Retinal pigment epithelial cell (primary cell): ENCODE results near the gene ITPKA.

Source experiments
- DNase-seq: peaks from one replicate; pipeline ENCODE4 v3.0.0-alpha.2; 2010; ENCODE audit warnings: low read depth
- H3K4me3 ChIP-seq: 2 replicates; pipeline ENCODE4 v1.5.1; 2011; ENCODE audit warnings: mild to moderate bottlenecking, low read length, control low read depth, moderate library complexity
- TF ChIP-seq, protein P1 (sequence below): conservative IDR thresholded peaks from 2 replicates; pipeline ENCODE4 v1.5.1; 2011; ENCODE audit warnings: low read depth, low read length, control low read depth, inconsistent platforms

ITPKA gene

DNA sequence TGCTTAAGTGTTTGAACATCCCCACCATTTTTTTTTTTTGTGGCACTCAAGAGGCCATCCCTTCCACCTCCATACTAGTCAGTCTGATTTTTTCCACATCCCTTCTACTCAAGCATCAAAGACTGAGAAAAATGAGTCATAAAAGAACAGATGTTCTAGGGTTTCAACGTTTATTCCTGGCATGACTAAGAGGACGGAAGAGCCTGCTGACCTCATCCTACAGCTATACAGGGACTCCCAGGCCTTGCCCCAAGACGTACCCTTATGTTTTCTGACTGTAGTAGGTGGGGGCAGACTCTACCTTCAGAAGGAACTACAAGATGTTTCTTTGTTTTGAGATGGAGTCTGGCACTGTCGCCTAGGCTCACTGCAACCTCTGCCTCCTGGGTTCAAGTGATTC, 3.3 kb upstream of the ITPKA start:
- no peak overlapping the region for H3K4me3 ChIP-seq
- TF ChIP-seq, protein P1, sequence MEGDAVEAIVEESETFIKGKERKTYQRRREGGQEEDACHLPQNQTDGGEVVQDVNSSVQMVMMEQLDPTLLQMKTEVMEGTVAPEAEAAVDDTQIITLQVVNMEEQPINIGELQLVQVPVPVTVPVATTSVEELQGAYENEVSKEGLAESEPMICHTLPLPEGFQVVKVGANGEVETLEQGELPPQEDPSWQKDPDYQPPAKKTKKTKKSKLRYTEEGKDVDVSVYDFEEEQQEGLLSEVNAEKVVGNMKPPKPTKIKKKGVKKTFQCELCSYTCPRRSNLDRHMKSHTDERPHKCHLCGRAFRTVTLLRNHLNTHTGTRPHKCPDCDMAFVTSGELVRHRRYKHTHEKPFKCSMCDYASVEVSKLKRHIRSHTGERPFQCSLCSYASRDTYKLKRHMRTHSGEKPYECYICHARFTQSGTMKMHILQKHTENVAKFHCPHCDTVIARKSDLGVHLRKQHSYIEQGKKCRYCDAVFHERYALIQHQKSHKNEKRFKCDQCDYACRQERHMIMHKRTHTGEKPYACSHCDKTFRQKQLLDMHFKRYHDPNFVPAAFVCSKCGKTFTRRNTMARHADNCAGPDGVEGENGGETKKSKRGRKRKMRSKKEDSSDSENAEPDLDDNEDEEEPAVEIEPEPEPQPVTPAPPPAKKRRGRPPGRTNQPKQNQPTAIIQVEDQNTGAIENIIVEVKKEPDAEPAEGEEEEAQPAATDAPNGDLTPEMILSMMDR, result no peak
- peak; percentile 23 for DNase-seq

DNA sequence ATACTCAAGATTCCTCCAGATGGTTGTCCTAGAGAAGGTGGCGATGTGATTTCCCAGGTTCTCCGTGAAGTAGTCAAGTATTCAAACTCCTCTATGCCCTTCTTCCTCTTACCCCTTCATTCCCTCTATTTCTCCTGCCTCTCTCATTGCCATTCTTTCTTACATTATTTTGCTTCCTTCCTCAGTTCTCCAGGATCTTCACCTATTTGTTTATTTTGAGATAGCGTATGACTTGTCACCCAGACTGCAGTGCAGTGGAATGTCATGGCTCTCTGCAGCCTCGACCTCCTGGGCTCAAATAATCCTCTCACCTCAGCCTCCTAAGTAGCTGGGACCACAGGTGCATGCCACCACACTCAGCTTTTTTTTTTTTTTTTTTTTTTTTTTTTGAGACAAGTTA, 1.8 kb upstream of the ITPKA start:
- no peak overlapping the region for H3K4me3 ChIP-seq
- DNase-seq, result no peak
- TF ChIP-seq, protein P1, result no peak

DNA sequence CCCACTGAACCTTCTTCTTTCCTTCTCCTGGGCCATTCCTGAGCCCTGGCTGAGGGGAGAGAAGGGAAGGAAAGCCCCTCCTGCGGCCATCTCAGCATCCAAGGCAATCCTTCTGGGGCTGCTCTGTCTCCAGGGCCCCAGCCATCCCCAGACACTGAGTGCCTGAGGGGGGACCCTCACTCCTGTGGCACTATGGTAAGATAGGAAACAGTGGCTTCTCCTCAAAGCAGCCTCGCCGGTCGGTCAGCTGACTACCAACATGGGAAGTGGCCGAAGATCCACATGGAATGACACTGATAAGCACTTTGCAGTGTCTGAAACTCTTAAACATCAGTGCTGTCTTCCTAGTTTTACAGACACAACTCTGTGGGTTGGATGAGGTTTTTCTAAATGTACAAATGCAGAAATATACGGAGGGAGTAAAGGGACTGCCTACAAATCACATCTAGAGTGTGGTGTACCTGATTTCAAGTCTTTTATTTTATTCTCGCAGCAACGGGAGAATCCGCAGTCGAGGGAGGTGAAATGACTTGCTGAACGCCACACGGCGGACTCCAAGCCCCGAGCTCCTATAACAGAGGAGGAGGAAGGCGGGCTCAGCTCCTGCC, 973 bp upstream of the ITPKA start:
- TF ChIP-seq, protein P1, result no peak
- no peak for DNase-seq
- peak overlapping the region; percentile 53 for H3K4me3 ChIP-seq

DNA sequence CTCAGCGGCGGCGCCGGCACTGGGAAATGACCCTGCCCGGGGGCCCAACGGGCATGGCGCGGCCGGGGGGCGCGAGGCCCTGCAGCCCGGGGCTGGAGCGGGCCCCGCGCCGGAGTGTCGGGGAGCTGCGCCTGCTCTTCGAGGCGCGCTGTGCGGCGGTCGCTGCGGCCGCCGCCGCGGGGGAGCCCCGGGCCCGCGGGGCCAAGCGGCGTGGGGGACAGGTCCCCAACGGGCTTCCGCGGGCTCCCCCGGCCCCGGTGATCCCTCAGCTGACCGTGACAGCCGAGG, 172 bp downstream of the ITPKA start:
- H3K4me3 ChIP-seq, result no peak overlapping the region
- DNase-seq, result no peak
- TF ChIP-seq, protein P1, result no peak

DNA sequence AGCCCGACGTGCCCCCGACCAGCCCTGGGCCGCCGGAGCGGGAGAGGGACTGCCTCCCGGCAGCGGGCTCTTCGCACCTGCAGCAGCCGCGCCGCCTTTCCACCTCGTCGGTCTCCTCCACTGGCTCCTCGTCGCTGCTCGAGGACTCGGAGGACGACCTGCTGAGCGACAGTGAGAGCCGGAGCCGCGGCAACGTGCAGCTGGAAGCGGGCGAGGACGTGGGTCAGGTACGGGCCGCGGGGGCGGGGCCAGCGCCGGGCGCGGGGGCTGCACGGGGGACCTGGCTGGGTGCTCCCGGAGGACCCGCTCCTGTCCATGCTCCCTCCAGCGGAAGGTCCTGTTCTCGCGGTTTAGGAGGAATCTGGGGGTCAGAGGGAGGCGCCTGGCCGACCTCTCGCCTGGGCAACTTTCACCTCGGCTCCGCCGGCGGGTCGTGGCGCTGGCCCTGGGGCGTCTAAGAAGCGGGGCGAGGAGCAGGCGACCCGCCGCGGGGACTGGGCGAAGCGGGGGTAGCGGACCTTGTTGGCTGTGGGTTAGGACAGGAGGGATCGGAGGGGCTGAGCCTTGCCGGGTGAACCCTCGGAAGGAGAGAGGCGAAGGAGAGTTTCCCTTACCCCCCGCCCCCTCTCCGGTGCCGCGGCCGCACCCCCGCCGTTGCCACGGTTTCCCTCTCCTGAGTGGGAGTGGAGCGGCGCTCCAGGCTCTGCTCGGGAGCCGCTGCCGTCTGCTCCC, 682 bp downstream of the ITPKA start:
- no peak overlapping the region for H3K4me3 ChIP-seq
- no peak for DNase-seq
- TF ChIP-seq, protein P1, result no peak

DNA sequence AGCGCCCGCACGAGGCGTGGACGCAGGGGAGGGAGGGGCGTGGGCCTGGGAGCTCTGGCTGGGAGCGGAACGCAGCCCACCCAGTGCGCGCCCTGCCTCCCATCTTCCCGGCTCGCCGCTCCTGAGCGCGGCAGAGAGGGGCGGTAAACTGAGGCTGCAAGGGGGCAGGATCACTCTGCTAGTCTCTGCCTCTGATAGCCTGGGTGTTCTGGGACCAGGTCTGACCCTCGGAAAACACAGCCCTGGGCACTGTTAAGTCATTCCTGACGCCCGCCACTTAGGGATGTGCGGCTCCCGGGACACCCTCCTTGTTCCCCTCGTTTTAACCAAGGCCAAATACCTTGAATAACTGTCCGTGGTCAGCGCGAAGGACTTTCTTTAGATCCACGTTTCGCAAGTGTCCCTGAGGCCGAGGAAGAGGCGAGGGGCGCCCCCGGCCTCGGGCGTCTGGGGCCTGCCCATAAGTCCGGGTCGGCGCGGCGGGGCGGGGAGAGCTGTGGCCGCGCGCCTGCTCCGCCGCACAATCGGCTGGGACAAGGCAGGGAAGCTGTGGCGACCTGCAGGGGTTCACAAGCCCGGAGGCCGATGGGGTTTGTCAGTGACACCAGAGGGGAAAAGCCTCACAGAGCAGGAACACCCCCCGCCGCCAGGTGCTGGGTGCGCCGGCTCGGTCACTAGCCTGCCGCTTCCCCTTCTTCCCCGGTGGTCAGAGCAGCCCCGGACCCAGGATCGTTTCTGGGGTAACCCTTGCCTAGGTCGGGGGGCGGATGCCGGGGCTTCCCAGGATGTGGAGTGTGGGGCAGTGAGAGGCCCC, 1.5 kb downstream of the ITPKA start:
- H3K4me3 ChIP-seq, result no peak overlapping the region
- TF ChIP-seq, protein P1, result no peak
- DNase-seq, result no peak
